CD14-positive monocyte (primary cell): ENCODE measurements around the gene CDH6. TPM values are rescaled to one million over a fixed set of nuclear protein-coding genes. Genes with fewer than 3 reads are reported as not detected.

Experiments used
- DNase-seq, 3 donors: peaks; one replicate each; pipeline ENCODE4 v3.0.0-alpha.2; 2011 to 2022
- H2AFZ ChIP-seq: 2 replicates; pipeline ENCODE4 v1.6.0; 2012; ENCODE audit warnings: mild to moderate bottlenecking, low read depth, low read length, inconsistent platforms; ENCODE audit not compliant: insufficient read depth, poor library complexity, severe bottlenecking
- H3K27ac ChIP-seq, 2 donors: 1 replicate in 1 of 2; 2 replicates in 1 of 2; pipeline ENCODE4 v1.5.1; 2012 to 2013; ENCODE audit warnings: low read length in 2 of 2, control low read depth in 1 of 2, inconsistent platforms in 1 of 2, low read depth in 1 of 2, mild to moderate bottlenecking in 1 of 2
- H3K27me3 ChIP-seq, 2 donors: one replicate each; pipeline versions ENCODE4 v1.6.0 to v1.6.1; 2011 to 2013; ENCODE audit warnings: low read length in 2 of 2; ENCODE audit not compliant: control insufficient read depth in 2 of 2, insufficient read depth in 2 of 2
- H3K36me3 ChIP-seq, 2 donors: replicated peaks in 1 of 2; 1 replicate in 1 of 2; 2 replicates in 1 of 2; pipeline versions ENCODE4 v1.5.1 to v1.6.1; 2012 to 2013; ENCODE audit warnings: low read length in 2 of 2, control low read depth in 1 of 2, inconsistent platforms in 1 of 2, mild to moderate bottlenecking in 1 of 2; ENCODE audit not compliant: insufficient read depth in 2 of 2, control insufficient read depth in 1 of 2
- H3K4me1 ChIP-seq, 2 donors: 1 replicate in 1 of 2; 2 replicates in 1 of 2; pipeline versions ENCODE4 v1.5.1 to v1.6.1; 2012 to 2013; ENCODE audit warnings: low read length in 2 of 2, control low read depth in 1 of 2, inconsistent platforms in 1 of 2, mild to moderate bottlenecking in 1 of 2, moderate library complexity in 1 of 2; ENCODE audit not compliant: insufficient read depth in 2 of 2, control insufficient read depth in 1 of 2
- H3K4me2 ChIP-seq: replicated peaks from 2 replicates; pipeline ENCODE3; 2012; ENCODE audit warnings: low read length, moderate library complexity, mild to moderate bottlenecking; ENCODE audit not compliant: poor library complexity, severe bottlenecking; ENCODE audit errors: extremely low read depth
- H3K4me3 ChIP-seq, 3 experiments: fragments of 200-600 bp in 1 of 3; sonication (generic) in 1 of 3; replicated peaks in 1 of 3; 1 replicate in 2 of 3; 2 replicates in 1 of 3; pipeline ENCODE4 v1.5.1; 2011 to 2013; ENCODE audit warnings: low read length in 3 of 3, mild to moderate bottlenecking in 3 of 3, control low read depth in 2 of 3, low read depth in 2 of 3, inconsistent platforms in 1 of 3, moderate library complexity in 1 of 3
- H3K79me2 ChIP-seq: 2 replicates; pipeline ENCODE4 v1.6.0; 2012; ENCODE audit warnings: mild to moderate bottlenecking, control low read depth, inconsistent platforms, low read length, moderate library complexity; ENCODE audit not compliant: insufficient read depth
- H3K9ac ChIP-seq: 2 replicates; pipeline ENCODE4 v1.6.0; 2017; ENCODE audit warnings: low read length, mild to moderate bottlenecking; ENCODE audit not compliant: insufficient read depth, poor library complexity, severe bottlenecking
- H3K9me3 ChIP-seq, 2 donors: replicated peaks in 1 of 2; 1 replicate in 1 of 2; 2 replicates in 1 of 2; pipeline versions ENCODE4 v1.5.1 to v1.6.1; 2012 to 2013; ENCODE audit warnings: low read length in 2 of 2, control low read depth in 1 of 2; ENCODE audit not compliant: control insufficient read depth in 1 of 2, insufficient read depth in 1 of 2
- H4K20me1 ChIP-seq: 2 replicates; pipeline ENCODE4 v1.6.0; 2012; ENCODE audit warnings: mild to moderate bottlenecking, low read length, control low read depth, moderate library complexity; ENCODE audit not compliant: insufficient read depth
- H3K27ac Mint-ChIP-seq, 7 donors: one replicate each; pipeline ENCODE4 v1.8.0; 2020; ENCODE audit warnings: mild to moderate bottlenecking in 7 of 7, mixed read lengths in 7 of 7, moderate library complexity in 6 of 7, inconsistent platforms in 2 of 7
- H3K27me3 Mint-ChIP-seq, 3 donors: one replicate each; pipeline ENCODE4 v1.8.0; 2021 to 2022; ENCODE audit warnings: low read depth in 3 of 3, mild to moderate bottlenecking in 3 of 3, mixed read lengths in 3 of 3, moderate library complexity in 3 of 3, inconsistent platforms in 1 of 3
- H3K36me3 Mint-ChIP-seq, 2 donors: one replicate each; pipeline ENCODE4 v1.8.0; 2020; ENCODE audit warnings: mixed read lengths in 2 of 2, inconsistent platforms in 1 of 2, mild to moderate bottlenecking in 1 of 2
- H3K4me1 Mint-ChIP-seq: one replicate; pipeline ENCODE4 v1.8.0; 2020; ENCODE audit warnings: mild to moderate bottlenecking, mixed read lengths
- H3K4me3 Mint-ChIP-seq, 2 donors: one replicate each; pipeline ENCODE4 v1.8.0; 2020; ENCODE audit warnings: mild to moderate bottlenecking in 2 of 2, mixed read lengths in 2 of 2, moderate library complexity in 1 of 2
- H3K9me3 Mint-ChIP-seq, 7 donors: one replicate each; pipeline ENCODE4 v1.8.0; 2020 to 2022; ENCODE audit warnings: mixed read lengths in 7 of 7, mild to moderate bottlenecking in 6 of 7, moderate library complexity in 6 of 7, inconsistent platforms in 2 of 7
- CTCF ChIP-seq: fragments of 200-600 bp; IDR thresholded peaks from one replicate; pipeline ENCODE4 v1.8.0; 2022; ENCODE audit warnings: antibody characterized with exemption, mild to moderate bottlenecking
- WGBS: methylation state at CpG from one replicate; pipeline ENCODE4 v1.1.5; 2013; ENCODE audit warnings: missing lambda C conversion rate; ENCODE audit not compliant: insufficient coverage; 5-methylcytosine and 5-hydroxymethylcytosine counted together
- intact Hi-C, 2 donors: fragments of 100-400 bp; cut with micrococcal nuclease; formaldehyde crosslinking; loops; one replicate each; pipeline versions ENCODE4 v1.15.0 to v1.15.1; 2023
- polyA plus RNA-seq, 3 donors: library from polyadenylated mRNA; depleted of rRNA in 1 of 3; unstranded in 2 of 3; stranded (reverse) in 1 of 3; fragments of 300-500 nt in 2 of 3; fragments of >200 nt in 1 of 3; fragmentation: Illumina TruSeq in 2 of 3; gene quantifications; 1 replicate in 2 of 3; 2 replicates in 1 of 3; pipeline ENCODE4 v1.2.3, GENCODE V29; 2012 to 2021

Gene CDH6
- polyA plus RNA-seq, 3 donors, result not detected

DNA sequence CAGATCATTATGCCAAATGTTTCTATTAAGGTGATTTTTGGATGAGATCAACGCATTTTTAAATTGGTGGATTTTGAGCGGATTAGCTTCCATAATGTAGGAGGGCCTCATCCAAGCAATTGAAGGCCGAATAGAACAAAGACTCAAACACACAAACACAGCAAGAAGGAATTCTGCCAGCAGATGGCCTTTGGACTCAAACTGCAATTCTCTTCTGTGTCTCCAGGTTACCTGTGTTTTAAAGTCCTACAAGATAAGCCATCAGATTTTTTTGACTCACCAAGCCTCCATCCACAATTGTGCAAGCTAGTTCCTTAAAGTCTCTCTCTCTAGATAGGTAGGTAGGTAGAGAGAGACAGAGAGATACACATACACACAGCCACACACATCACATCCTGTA is 25.5 kb downstream of the CDH6 start:
- Histone ChIP-seq H3K4me1 (no peaks in the 10 kb centered on the region), H4K20me1 (no peaks in the 10 kb centered on the region), H3K79me2 (no peaks in the 10 kb centered on the region), H3K4me2 (no peak overlapping the region), H3K27me3 (no peaks in the 10 kb centered on the region), H3K27ac (no peak overlapping the region), H2AFZ (no peak overlapping the region), H3K4me3 (no peak overlapping the region), H3K9me3 (no peaks in the 10 kb centered on the region), H3K36me3 (no peaks in the 10 kb centered on the region), H3K9ac (no peak overlapping the region)
- Mint-ChIP-seq H3K36me3 (no peaks in the 10 kb centered on the region), H3K27me3 (peaks cover 0 to 1% (median 0%) of the 10 kb centered on the region in 3 donors), H3K4me1 (no peaks in the 10 kb centered on the region), H3K9me3 (peaks cover 0 to 1% (median 0%) of the 10 kb centered on the region in 7 donors), H3K27ac (no peak overlapping the region), H3K4me3 (no peak overlapping the region)
- no peak for DNase-seq
- WGBS, result no CpG with 5 or more reads among the region's 3 CpGs
- TF ChIP-seq CTCF, result no peak
- intact Hi-C loops, result no loop called here

DNA sequence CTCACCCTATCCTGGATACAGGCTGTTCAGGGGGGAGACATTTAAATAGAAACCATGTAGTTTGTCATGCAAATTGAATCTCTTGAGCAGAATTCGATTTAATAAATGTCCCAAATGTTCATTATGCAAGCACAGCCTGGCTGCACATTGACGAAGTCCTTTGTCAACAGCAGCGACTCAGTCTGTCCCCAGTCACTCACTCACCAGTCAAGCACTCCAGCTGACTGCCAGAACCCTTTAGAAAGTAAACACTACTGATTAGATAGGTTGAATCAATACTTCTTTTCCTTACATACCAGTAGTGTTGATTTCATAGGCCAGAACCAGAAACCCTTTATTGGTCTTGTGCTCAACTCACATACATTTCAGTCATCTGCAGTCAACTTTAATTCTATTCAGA is 27.5 kb downstream of the CDH6 start:
- Histone ChIP-seq H3K79me2 (no peaks in the 10 kb centered on the region), H3K4me2 (no peak overlapping the region), H3K9ac (no peak overlapping the region), H3K27me3 (no peaks in the 10 kb centered on the region), H3K9me3 (no peaks in the 10 kb centered on the region), H2AFZ (no peak overlapping the region), H3K4me3 (no peak overlapping the region), H3K4me1 (no peaks in the 10 kb centered on the region), H4K20me1 (no peaks in the 10 kb centered on the region), H3K27ac (no peak overlapping the region), H3K36me3 (no peaks in the 10 kb centered on the region)
- H3K27ac Mint-ChIP-seq, result no peak overlapping the region
- no peaks in the 10 kb centered on the region for H3K36me3 Mint-ChIP-seq
- no peaks in the 10 kb centered on the region for H3K4me1 Mint-ChIP-seq
- TF ChIP-seq CTCF, result no peak
- WGBS, result 83% methylated on average over 2 of the region's 3 CpGs
- intact Hi-C loops, result no loop called here
- H3K27me3 Mint-ChIP-seq, result peaks cover 0 to 1% (median 0%) of the 10 kb centered on the region in 3 donors
- no peak for DNase-seq
- H3K4me3 Mint-ChIP-seq, result no peak overlapping the region
- H3K9me3 Mint-ChIP-seq, result peaks cover 0 to 6% (median 1%) of the 10 kb centered on the region in 7 donors
